CD14-positive monocyte (primary cell): ENCODE measurements around the gene CELSR1. TPM values are rescaled to one million over a fixed set of nuclear protein-coding genes. Genes with fewer than 3 reads are reported as not detected.
"Not testable (repeated sequence)": the region's sequence is repeated elsewhere in the genome, so short reads cannot be mapped to it uniquely, and the experiment has no call there.

ENCODE experiments used
- DNase-seq, 3 donors: peaks; one replicate each; pipeline ENCODE4 v3.0.0-alpha.2; 2011 to 2022
- H2AFZ ChIP-seq: 2 replicates; pipeline ENCODE4 v1.6.0; 2012; ENCODE audit warnings: mild to moderate bottlenecking, low read depth, low read length, inconsistent platforms; ENCODE audit not compliant: insufficient read depth, poor library complexity, severe bottlenecking
- H3K27ac ChIP-seq, 2 donors: 1 replicate in 1 of 2; 2 replicates in 1 of 2; pipeline ENCODE4 v1.5.1; 2012 to 2013; ENCODE audit warnings: low read length in 2 of 2, control low read depth in 1 of 2, inconsistent platforms in 1 of 2, low read depth in 1 of 2, mild to moderate bottlenecking in 1 of 2
- H3K27me3 ChIP-seq, 2 donors: one replicate each; pipeline versions ENCODE4 v1.6.0 to v1.6.1; 2011 to 2013; ENCODE audit warnings: low read length in 2 of 2; ENCODE audit not compliant: control insufficient read depth in 2 of 2, insufficient read depth in 2 of 2
- H3K36me3 ChIP-seq, 2 donors: replicated peaks in 1 of 2; 1 replicate in 1 of 2; 2 replicates in 1 of 2; pipeline versions ENCODE4 v1.5.1 to v1.6.1; 2012 to 2013; ENCODE audit warnings: low read length in 2 of 2, control low read depth in 1 of 2, inconsistent platforms in 1 of 2, mild to moderate bottlenecking in 1 of 2; ENCODE audit not compliant: insufficient read depth in 2 of 2, control insufficient read depth in 1 of 2
- H3K4me1 ChIP-seq, 2 donors: 1 replicate in 1 of 2; 2 replicates in 1 of 2; pipeline versions ENCODE4 v1.5.1 to v1.6.1; 2012 to 2013; ENCODE audit warnings: low read length in 2 of 2, control low read depth in 1 of 2, inconsistent platforms in 1 of 2, mild to moderate bottlenecking in 1 of 2, moderate library complexity in 1 of 2; ENCODE audit not compliant: insufficient read depth in 2 of 2, control insufficient read depth in 1 of 2
- H3K4me2 ChIP-seq: replicated peaks from 2 replicates; pipeline ENCODE3; 2012; ENCODE audit warnings: low read length, moderate library complexity, mild to moderate bottlenecking; ENCODE audit not compliant: poor library complexity, severe bottlenecking; ENCODE audit errors: extremely low read depth
- H3K4me3 ChIP-seq, 3 experiments: fragments of 200-600 bp in 1 of 3; sonication (generic) in 1 of 3; replicated peaks in 1 of 3; 1 replicate in 2 of 3; 2 replicates in 1 of 3; pipeline ENCODE4 v1.5.1; 2011 to 2013; ENCODE audit warnings: low read length in 3 of 3, mild to moderate bottlenecking in 3 of 3, control low read depth in 2 of 3, low read depth in 2 of 3, inconsistent platforms in 1 of 3, moderate library complexity in 1 of 3
- H3K79me2 ChIP-seq: 2 replicates; pipeline ENCODE4 v1.6.0; 2012; ENCODE audit warnings: mild to moderate bottlenecking, control low read depth, inconsistent platforms, low read length, moderate library complexity; ENCODE audit not compliant: insufficient read depth
- H3K9ac ChIP-seq: 2 replicates; pipeline ENCODE4 v1.6.0; 2017; ENCODE audit warnings: low read length, mild to moderate bottlenecking; ENCODE audit not compliant: insufficient read depth, poor library complexity, severe bottlenecking
- H3K9me3 ChIP-seq, 2 donors: replicated peaks in 1 of 2; 1 replicate in 1 of 2; 2 replicates in 1 of 2; pipeline versions ENCODE4 v1.5.1 to v1.6.1; 2012 to 2013; ENCODE audit warnings: low read length in 2 of 2, control low read depth in 1 of 2; ENCODE audit not compliant: control insufficient read depth in 1 of 2, insufficient read depth in 1 of 2
- H4K20me1 ChIP-seq: 2 replicates; pipeline ENCODE4 v1.6.0; 2012; ENCODE audit warnings: mild to moderate bottlenecking, low read length, control low read depth, moderate library complexity; ENCODE audit not compliant: insufficient read depth
- H3K27ac Mint-ChIP-seq, 7 donors: one replicate each; pipeline ENCODE4 v1.8.0; 2020; ENCODE audit warnings: mild to moderate bottlenecking in 7 of 7, mixed read lengths in 7 of 7, moderate library complexity in 6 of 7, inconsistent platforms in 2 of 7
- H3K27me3 Mint-ChIP-seq, 3 donors: one replicate each; pipeline ENCODE4 v1.8.0; 2021 to 2022; ENCODE audit warnings: low read depth in 3 of 3, mild to moderate bottlenecking in 3 of 3, mixed read lengths in 3 of 3, moderate library complexity in 3 of 3, inconsistent platforms in 1 of 3
- H3K36me3 Mint-ChIP-seq, 2 donors: one replicate each; pipeline ENCODE4 v1.8.0; 2020; ENCODE audit warnings: mixed read lengths in 2 of 2, inconsistent platforms in 1 of 2, mild to moderate bottlenecking in 1 of 2
- H3K4me1 Mint-ChIP-seq: one replicate; pipeline ENCODE4 v1.8.0; 2020; ENCODE audit warnings: mild to moderate bottlenecking, mixed read lengths
- H3K4me3 Mint-ChIP-seq, 2 donors: one replicate each; pipeline ENCODE4 v1.8.0; 2020; ENCODE audit warnings: mild to moderate bottlenecking in 2 of 2, mixed read lengths in 2 of 2, moderate library complexity in 1 of 2
- H3K9me3 Mint-ChIP-seq, 7 donors: one replicate each; pipeline ENCODE4 v1.8.0; 2020 to 2022; ENCODE audit warnings: mixed read lengths in 7 of 7, mild to moderate bottlenecking in 6 of 7, moderate library complexity in 6 of 7, inconsistent platforms in 2 of 7
- WGBS: methylation state at CpG from one replicate; pipeline ENCODE4 v1.1.5; 2013; ENCODE audit warnings: missing lambda C conversion rate; ENCODE audit not compliant: insufficient coverage; 5-methylcytosine and 5-hydroxymethylcytosine counted together
- intact Hi-C, 2 donors: fragments of 100-400 bp; cut with micrococcal nuclease; formaldehyde crosslinking; loops; one replicate each; pipeline versions ENCODE4 v1.15.0 to v1.15.1; 2023
- polyA plus RNA-seq, 3 donors: library from polyadenylated mRNA; depleted of rRNA in 1 of 3; unstranded in 2 of 3; stranded (reverse) in 1 of 3; fragments of 300-500 nt in 2 of 3; fragments of >200 nt in 1 of 3; fragmentation: Illumina TruSeq in 2 of 3; gene quantifications; 1 replicate in 2 of 3; 2 replicates in 1 of 3; pipeline ENCODE4 v1.2.3, GENCODE V29; 2012 to 2021
- TF ChIP-seq, protein P1 (sequence below): fragments of 200-600 bp; IDR thresholded peaks from one replicate; pipeline ENCODE4 v1.8.0; 2022; ENCODE audit warnings: antibody characterized with exemption, mild to moderate bottlenecking

CELSR1 gene
- polyA plus RNA-seq, 3 donors = 0.16 TPM; not detected in 2

DNA sequence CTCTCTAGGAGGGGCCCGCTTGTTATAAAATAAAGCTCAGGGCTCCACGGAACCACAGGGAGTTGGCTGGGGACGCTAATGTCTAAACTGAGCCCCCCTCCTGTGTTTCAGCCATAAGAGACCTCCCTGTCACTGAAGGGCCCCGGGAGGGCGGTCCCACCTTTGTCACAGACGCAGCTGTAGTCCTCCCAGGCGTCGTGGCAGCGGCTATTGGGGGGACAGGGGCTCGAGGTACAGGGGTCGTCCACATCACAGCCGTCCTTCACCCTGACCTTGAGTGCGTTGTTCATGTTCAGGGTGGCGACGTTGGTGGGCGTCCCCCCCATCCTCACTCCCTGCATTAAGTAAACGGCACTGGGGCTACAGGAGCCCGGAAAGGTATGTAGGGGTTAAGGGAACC lies 139.9 kb downstream of the CELSR1 start:
- Histone ChIP-seq H3K27ac (no peak overlapping the region), H3K4me3 (no peak overlapping the region), H3K27me3 (no peaks in the 10 kb centered on the region), H2AFZ (no peak overlapping the region), H3K4me1 (no peaks in the 10 kb centered on the region), H3K79me2 (no peaks in the 10 kb centered on the region), H3K36me3 (no peaks in the 10 kb centered on the region), H3K9ac (no peak overlapping the region), H4K20me1 (no peaks in the 10 kb centered on the region), H3K9me3 (no peaks in the 10 kb centered on the region), H3K4me2 (no peak overlapping the region)
- no peaks in the 10 kb centered on the region for H3K9me3 Mint-ChIP-seq
- DNase-seq = no peak
- WGBS = 97% methylated on average over 11 of the region's 18 CpGs
- TF ChIP-seq, protein P1, sequence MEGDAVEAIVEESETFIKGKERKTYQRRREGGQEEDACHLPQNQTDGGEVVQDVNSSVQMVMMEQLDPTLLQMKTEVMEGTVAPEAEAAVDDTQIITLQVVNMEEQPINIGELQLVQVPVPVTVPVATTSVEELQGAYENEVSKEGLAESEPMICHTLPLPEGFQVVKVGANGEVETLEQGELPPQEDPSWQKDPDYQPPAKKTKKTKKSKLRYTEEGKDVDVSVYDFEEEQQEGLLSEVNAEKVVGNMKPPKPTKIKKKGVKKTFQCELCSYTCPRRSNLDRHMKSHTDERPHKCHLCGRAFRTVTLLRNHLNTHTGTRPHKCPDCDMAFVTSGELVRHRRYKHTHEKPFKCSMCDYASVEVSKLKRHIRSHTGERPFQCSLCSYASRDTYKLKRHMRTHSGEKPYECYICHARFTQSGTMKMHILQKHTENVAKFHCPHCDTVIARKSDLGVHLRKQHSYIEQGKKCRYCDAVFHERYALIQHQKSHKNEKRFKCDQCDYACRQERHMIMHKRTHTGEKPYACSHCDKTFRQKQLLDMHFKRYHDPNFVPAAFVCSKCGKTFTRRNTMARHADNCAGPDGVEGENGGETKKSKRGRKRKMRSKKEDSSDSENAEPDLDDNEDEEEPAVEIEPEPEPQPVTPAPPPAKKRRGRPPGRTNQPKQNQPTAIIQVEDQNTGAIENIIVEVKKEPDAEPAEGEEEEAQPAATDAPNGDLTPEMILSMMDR = no peak
- H3K27me3 Mint-ChIP-seq = peaks cover 0 to 9% (median 0%) of the 10 kb centered on the region in 3 donors
- H3K36me3 Mint-ChIP-seq = no peaks in the 10 kb centered on the region
- intact Hi-C loops = no loop called here
- H3K27ac Mint-ChIP-seq = no peak overlapping the region
- H3K4me1 Mint-ChIP-seq = no peaks in the 10 kb centered on the region
- no peak overlapping the region for H3K4me3 Mint-ChIP-seq

DNA sequence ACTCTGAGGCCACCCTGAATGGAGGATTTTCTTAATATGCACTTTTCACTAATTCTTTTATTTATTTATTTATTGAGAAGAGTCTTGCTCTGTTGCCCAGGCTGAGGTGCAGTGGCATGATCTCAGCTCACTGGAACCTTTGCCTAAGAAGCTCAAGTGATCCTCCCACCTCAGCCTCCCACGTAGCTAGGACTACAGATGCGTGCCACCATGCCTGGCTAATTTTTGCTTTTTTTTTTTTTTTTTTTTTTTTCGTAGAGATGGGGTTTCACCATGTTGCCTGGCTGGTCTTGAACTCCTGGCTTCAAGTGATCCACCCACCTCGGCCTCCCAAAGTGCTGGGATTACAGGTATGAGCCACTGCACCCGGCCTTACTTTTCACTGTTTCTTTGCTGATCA lies 140.4 kb downstream of the CELSR1 start:
- H3K79me2 ChIP-seq, H3K27ac Mint-ChIP-seq, H3K9ac ChIP-seq, H4K20me1 ChIP-seq, H3K27ac ChIP-seq, H3K9me3 ChIP-seq, H3K4me1 Mint-ChIP-seq, intact Hi-C loops, H3K36me3 ChIP-seq, H3K27me3 ChIP-seq, H3K4me3 ChIP-seq, H3K36me3 Mint-ChIP-seq, H2AFZ ChIP-seq, H3K9me3 Mint-ChIP-seq, H3K4me2 ChIP-seq, DNase-seq, H3K4me1 ChIP-seq, H3K27me3 Mint-ChIP-seq, H3K4me3 Mint-ChIP-seq: not testable (repeated sequence)
- no CpG with 5 or more reads among the region's 5 CpGs for WGBS
